Measurements from ENCODE around the gene FBF1. TPM values are rescaled to one million over a fixed set of nuclear protein-coding genes. Genes with fewer than 3 reads are reported as not detected.

Gene FBF1
- total and polyA plus RNA-seq, 2 of the 8 experiments (the other 6 are each of a cell fraction or from before 2014, with no cell fraction given) = 8.1 to 13.1 TPM

DNA sequence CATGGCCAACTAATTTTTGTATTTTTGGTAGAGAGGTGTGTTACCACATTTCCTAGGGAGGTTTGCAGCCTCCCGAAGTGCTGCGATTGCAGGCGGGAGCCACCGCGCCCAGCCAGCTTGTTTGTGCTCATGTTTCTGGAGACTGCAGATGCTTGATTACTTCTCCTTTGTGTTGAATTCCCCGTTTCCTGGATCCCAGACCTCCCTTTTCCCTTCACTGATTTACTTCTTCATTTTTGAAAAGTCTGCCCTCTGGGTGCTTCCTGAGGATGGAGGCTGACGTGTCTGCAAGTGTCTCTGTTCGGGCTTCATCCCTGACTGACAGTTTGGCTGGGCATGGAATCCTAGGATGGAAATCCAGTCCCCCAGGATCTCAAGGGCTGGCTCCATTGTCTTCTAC is 55.4 kb downstream of the FBF1 start:
- no peak for FAIRE-seq
- TF ChIP-seq TAF7 (optimal IDR thresholded peaks at IDR 0.05; ENCODE audit: borderline replicate concordance, low read depth, low read length) (no peak), GABPA (IDR thresholded peaks at IDR 0.05; ENCODE audit: borderline replicate concordance, insufficient read depth, low read length) (no peak), HDAC2 (IDR thresholded peaks at IDR 0.05; ENCODE audit: borderline replicate concordance in 1 of 2, low read depth in 2 of 2, low read length in 2 of 2) (no peak)
- Histone ChIP-seq H3K18ac (ENCODE audit: extremely low read depth, low read length) (no peak overlapping the region), H3K4ac (replicated peaks; ENCODE audit: insufficient read length, low read depth, low read length) (no peak overlapping the region), H3K9ac (replicated peaks in 1 of 4; ENCODE audit: extremely low read depth in 1 of 4, low read depth in 3 of 4, low read length in 3 of 4) (no peak overlapping the region), H4K91ac (replicated peaks; ENCODE audit: insufficient read length, low read length) (no peak overlapping the region), H3K23me2 (ENCODE audit: low read depth, low read length) (no peaks in the 10 kb centered on the region), H3K36me3 (ENCODE audit: control insufficient read depth in 2 of 4, insufficient read depth in 4 of 4, low read length in 3 of 4) (peaks cover 0 to 2% (median 0%) of the 10 kb centered on the region in 4 experiments; a peak in 3 of 8 replicates), H3K14ac (ENCODE audit: insufficient read length) (no peak overlapping the region), H3K79me1 (ENCODE audit: low read depth, low read length) (no peaks in the 10 kb centered on the region), H2BK5ac (ENCODE audit: low read depth, low read length) (no peak overlapping the region), H3K4me1 (replicated peaks in 1 of 4; ENCODE audit: control insufficient read depth in 3 of 4, insufficient read depth in 4 of 4, low read length in 3 of 4) (no peaks in the 10 kb centered on the region), H3K27ac (ENCODE audit: low read depth, low read length) (no peak overlapping the region), H2BK15ac (ENCODE audit: low read length) (no peak overlapping the region), H3K4me3 (ENCODE audit: extremely low read depth in 1 of 4, insufficient read depth in 2 of 4, low read depth in 3 of 4, low read length in 4 of 4) (no peak overlapping the region), H3K79me2 (ENCODE audit: control insufficient read depth in 1 of 2, insufficient read depth in 2 of 2, low read length in 2 of 2) (no peaks in the 10 kb centered on the region), H4K20me1 (replicated peaks in 1 of 2; ENCODE audit: control insufficient read depth in 1 of 2, insufficient read depth in 2 of 2, low read length in 2 of 2) (peaks cover 1 to 3% of the 10 kb centered on the region in 2 experiments), H2AK5ac (ENCODE audit: low read depth, low read length) (no peak overlapping the region), H3K9me3 (ENCODE audit: insufficient read depth in 2 of 2, low read depth in 1 of 2, low read length in 1 of 2) (no peaks in the 10 kb centered on the region), H2BK120ac (replicated peaks; ENCODE audit: low read depth, low read length) (no peak overlapping the region), H3K56ac (replicated peaks; ENCODE audit: insufficient read length, low read depth, low read length) (no peak overlapping the region), H2AFZ (ENCODE audit: low read length) (no peak overlapping the region), H3K23ac (ENCODE audit: insufficient read length) (no peak overlapping the region), H4K5ac (ENCODE audit: insufficient read length, low read depth, low read length) (no peak overlapping the region), H2BK12ac (ENCODE audit: low read depth, low read length) (no peak overlapping the region), H4K8ac (ENCODE audit: extremely low read depth, insufficient read depth, low read length) (no peak overlapping the region), H2BK20ac (ENCODE audit: low read length) (no peak overlapping the region), H3K4me2 (ENCODE audit: insufficient read depth in 1 of 2, low read depth in 2 of 2, low read length in 2 of 2) (no peak overlapping the region), H3K27me3 (replicated peaks in 1 of 4; ENCODE audit: control insufficient read depth in 3 of 4, extremely low read depth in 1 of 4, insufficient read depth in 3 of 4, low read length in 3 of 4) (no peaks in the 10 kb centered on the region)
- DNase-seq (ENCODE audit: low read depth in 1 of 2, low spot score in 2 of 2) = no peak
- WGBS, 2 experiments (ENCODE audit: extremely low coverage in 1 of 2, insufficient coverage in 1 of 2, insufficient read length in 1 of 2, insufficient replicate concordance in 2 of 2, low coverage in 1 of 2, low lambda C conversion rate in 2 of 2, missing lambda C conversion rate in 1 of 2) = 93% methylated on average over 8 of the region's 8 CpGs; no CpG with 5 or more reads in 1 of the 2 experiments
- CTCF ChIA-PET (ENCODE audit: partially characterized antibody) = interaction anchor here (0.6 to 2.1 kb wide), 5 partner anchors 9 to 488 kb away, joined by 3 to 7 read pairs (median 3); no protein-coding TSS in a partner anchor
- POLR2A ChIA-PET (ENCODE audit: partially characterized antibody) = interaction anchor here (3.3 to 6.3 kb wide), 2 partner anchors 13 to 19 kb away, joined by 9 to 40 read pairs; partner anchors contain the start of genes MRPL38 and TRIM65
